Amniotic stem cell (primary cell): ENCODE results near the gene CHST11.
"Not testable (repeated sequence)": the region's sequence is repeated elsewhere in the genome, so short reads cannot be mapped to it uniquely, and the experiment has no call there.

Experiments
- DNase-seq: peaks from one replicate; lab custom pipeline; 2025; lab: John Stamatoyannopoulos, UW

The CHST11 gene

DNA sequence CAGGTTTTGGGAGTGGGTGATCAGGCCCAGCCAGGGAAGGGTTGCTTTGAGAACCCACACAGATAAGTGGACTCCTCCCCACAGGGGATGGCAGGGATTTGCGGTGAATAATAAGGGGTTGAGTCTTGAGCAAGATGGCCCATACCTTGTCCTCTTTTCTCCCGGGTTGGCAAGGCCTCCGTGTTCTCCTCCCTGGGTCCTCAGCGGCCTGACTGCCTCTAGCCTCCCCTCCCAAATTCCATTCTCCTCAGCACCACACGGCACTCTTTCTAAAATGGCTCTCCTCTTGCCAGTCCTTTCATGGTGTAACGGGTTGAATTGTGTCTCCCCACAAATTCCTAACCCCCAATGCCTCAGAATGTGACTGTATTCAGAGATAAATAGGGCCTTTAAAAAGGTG, 70.0 kb downstream of the CHST11 start:
- no peak for DNase-seq

- DNase-seq, result not testable (repeated sequence)
Observed at GRCh38 chr12:104527653-104528052, 70.9 kb downstream of the CHST11 start.

GRCh38 chr12:104529130-104529874, 72.6 kb downstream of the CHST11 start:
- DNase-seq, result no peak

GRCh38 chr12:104532636-104533035, 75.9 kb downstream of the CHST11 start:
- DNase-seq, result no peak

GRCh38 chr12:104533134-104533533, 76.4 kb downstream of the CHST11 start:
- no peak for DNase-seq

- no peak for DNase-seq
Observed at GRCh38 chr12:104534162-104534856, 77.6 kb downstream of the CHST11 start.

DNA sequence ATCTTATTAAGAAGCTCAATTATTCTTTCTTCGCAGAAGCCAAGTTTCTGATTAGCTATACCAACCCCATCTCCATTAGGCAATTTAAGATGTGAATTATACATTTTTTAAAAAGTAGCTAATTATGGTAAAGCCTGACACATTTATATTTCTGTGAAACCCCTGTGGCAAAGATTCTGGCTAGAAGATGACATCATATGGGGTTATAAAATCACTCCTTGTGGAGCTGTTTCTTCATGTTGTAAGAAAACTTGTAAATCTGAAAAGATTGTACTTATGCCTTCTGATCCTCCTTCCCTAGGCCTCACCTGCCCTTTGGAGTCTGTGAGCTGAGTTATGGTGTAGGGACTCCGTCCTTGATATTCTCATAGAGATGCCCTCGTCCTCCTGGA, 78.1 kb downstream of the CHST11 start:
- no peak for DNase-seq

DNA sequence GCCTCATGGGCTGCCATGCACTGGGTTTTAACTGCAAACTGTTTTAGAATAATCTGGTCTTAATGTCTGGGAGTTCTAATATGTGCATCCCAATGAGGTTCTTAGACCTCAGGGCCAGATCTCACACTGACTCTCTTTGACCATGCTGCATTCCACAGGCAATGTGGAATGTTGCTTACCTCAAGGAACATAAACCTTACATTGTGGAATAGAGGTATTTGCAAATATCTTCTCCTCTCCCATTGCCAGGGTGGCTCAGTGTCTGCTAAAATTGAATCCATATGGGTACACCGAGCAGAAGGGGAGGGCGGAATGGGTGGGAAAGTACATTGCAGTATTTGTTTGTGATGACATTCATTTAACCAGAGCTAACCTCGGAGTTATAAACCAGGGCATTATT, 78.6 kb downstream of the CHST11 start:
- no peak for DNase-seq

DNA sequence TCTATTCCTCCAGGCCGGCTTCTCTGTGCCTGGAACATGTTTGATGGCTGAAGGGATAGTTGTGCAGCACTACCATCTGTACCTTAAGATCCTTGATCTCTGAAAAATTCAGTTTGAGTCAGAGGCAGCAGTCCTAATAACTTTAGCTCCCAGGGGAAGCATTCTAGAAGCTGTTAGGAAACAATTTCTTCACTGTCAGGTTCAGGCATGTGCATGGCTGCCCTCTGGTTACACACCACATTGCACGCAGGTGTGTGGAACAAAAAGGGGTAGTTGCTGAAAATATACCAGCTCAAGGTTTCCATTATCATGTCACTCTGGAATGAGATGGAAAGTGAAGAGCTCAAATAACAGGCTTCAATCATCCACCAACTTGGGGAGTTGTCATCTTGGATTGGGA, 80.1 kb downstream of the CHST11 start:
- DNase-seq, result no peak

DNA sequence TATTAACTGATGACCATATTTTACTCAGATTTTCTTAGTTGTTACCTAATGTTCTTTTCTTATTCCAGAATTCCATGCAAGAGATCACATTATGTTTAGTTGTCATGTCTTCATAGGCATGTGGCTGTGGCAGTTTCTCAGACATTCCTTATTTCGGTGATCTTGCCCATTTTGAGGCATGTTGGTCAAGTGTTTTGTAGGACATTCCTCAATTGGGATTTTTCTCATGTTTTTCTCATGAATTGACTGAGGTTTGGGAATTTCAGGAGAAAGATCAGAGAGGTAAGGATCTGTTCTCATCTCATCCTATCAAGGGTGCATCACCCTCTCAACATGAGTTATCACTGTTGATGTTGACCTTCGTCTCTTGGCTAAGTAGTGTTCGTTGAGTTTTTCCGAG, 81.3 kb downstream of the CHST11 start:
- DNase-seq, result no peak

GRCh38 chr12:104538891-104539462, 82.2 kb downstream of the CHST11 start:
- no peak for DNase-seq

GRCh38 chr12:104544836-104545235, 88.1 kb downstream of the CHST11 start:
- no peak for DNase-seq

DNA sequence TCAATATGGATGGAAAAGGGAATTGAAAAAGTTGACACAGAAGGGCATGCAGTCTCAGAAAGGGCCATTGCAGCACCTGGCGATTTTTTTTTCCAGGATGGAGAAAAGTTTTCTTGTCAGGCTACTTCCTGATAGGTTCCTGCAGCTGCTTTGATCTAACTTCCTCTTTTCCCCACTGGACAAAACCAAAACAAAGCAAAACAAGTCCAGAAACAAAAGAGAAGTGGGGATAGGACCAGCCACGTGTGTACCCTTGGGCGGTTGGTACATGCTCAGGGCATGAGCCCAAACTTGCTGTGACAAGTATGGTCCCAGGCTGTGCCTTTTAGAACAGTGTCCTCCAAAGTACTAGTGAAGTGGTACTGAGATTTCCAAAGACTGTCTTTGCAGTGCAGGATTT, 89.8 kb downstream of the CHST11 start:
- no peak for DNase-seq

DNA sequence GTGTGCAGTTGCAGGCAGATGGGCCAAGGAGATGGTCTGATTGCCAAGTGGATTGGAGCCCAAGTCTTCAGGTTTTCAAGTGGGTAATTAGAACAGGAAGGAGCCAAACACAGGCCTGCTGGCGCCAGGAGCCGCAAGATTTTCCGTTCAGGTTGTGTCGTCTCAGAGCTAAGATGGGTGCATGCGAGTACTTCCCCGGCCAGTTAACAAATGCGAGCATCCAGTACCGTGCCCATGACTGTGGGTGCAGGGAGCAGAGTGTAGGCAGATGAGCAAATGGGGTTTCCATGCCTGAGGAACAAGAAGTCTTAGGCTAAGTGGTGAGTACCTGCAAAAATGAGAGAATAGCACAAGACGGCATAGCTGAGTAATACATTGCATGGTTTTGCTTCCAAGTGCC, 90.5 kb downstream of the CHST11 start:
- DNase-seq, result no peak

DNA sequence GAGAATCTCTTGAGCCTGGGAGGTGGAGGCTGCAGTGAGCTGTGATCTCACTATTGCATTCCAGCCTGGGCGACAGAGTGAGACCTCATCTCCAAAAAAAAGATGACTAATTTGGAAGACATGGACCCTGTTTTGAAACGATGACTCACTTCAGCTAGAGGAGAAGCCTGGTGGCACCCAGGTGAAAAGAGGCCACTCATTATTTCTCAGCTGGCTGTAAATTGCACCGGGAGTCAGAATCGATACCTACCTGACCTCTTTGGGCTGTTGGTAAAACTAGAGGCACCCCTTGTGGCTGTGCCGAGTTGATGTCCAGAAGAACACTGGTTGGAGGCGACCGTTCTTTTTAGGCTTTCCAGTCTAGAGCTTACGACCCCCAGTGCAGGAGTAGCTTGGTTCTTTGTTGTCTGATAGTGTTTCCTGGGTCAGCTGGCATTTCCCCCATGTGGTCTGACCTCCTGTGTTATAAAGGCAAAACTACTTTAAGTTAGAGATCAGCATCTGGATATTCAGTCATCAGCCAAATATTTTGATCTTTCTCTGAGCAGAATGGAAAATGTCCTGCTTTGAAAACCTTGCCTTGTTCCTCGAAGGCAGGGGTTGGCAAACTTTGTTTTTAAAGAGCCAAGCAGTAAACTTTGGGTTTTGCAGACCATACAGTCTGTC, 93.2 kb downstream of the CHST11 start:
- no peak for DNase-seq

GRCh38 chr12:104551313-104551931, 94.7 kb downstream of the CHST11 start:
- DNase-seq, result no peak

- DNase-seq, result no peak
Observed at GRCh38 chr12:104553421-104553820, 96.7 kb downstream of the CHST11 start.

- no peak for DNase-seq
Observed at GRCh38 chr12:104555648-104556047, 98.9 kb downstream of the CHST11 start.

GRCh38 chr12:104557488-104558195, 100.9 kb downstream of the CHST11 start:
- DNase-seq, result no peak

GRCh38 chr12:104560881-104561280, 104.1 kb downstream of the CHST11 start:
- DNase-seq, result no peak

DNA sequence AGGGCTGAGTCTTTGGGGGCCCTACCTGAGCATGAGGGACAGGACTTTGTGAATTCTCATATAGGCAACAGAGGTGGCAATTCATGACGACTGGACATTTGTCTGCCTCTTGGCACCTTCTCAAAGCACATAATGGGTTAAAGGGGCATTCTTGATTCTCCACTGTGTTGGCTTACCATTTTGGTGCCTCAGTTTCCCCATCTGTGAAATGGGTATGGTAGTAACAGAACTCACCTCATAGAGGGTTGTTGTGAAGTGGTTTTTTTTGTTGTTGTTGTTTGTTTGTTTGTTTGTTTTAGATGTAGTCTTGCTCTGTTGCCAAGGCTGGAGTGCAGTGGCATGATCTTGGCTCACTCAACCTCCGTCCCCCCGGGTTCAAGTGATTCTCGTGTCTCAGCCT, 106.0 kb downstream of the CHST11 start:
- no peak for DNase-seq

- not testable (repeated sequence) for DNase-seq
Observed at GRCh38 chr12:104564662-104565061, 107.9 kb downstream of the CHST11 start.
